Smooth muscle cell (in vitro differentiated cells): Measurements from ENCODE around the gene PNPLA2. TPM values are rescaled to one million over a fixed set of nuclear protein-coding genes. Genes with fewer than 3 reads are reported as not detected.

Experiments used
- DNase-seq: peaks from one replicate; lab custom pipeline; 2025; ENCODE audit not compliant: unreplicated experiment; lab: John Stamatoyannopoulos, UW
- H2AFZ ChIP-seq: fragments of 200-600 bp; sonication (generic); 2 replicates; pipeline ENCODE4 v1.6.0; 2016; ENCODE audit warnings: antibody characterized with exemption, low read depth, mild to moderate bottlenecking
- H3F3A ChIP-seq: fragments of 200-600 bp; sonication (generic); 2 replicates; pipeline ENCODE4 v1.6.0; 2017; ENCODE audit warnings: antibody characterized with exemption, low read depth
- H3K27ac ChIP-seq: fragments of 200-600 bp; sonication (generic); 2 replicates; pipeline ENCODE4 v1.5.1; 2016; ENCODE audit warnings: low read depth, mild to moderate bottlenecking
- H3K27me3 ChIP-seq: fragments of 200-600 bp; sonication (generic); 2 replicates; pipeline ENCODE4 v1.6.1; 2016; ENCODE audit warnings: low read depth, mild to moderate bottlenecking
- H3K36me3 ChIP-seq: fragments of 200-600 bp; sonication (generic); 2 replicates; pipeline ENCODE4 v1.5.1; 2016; ENCODE audit warnings: low read depth
- H3K4me1 ChIP-seq: fragments of 200-600 bp; sonication (generic); 2 replicates; pipeline ENCODE4 v1.5.1; 2016; ENCODE audit warnings: low read depth
- H3K4me2 ChIP-seq: fragments of 200-600 bp; sonication (generic); 2 replicates; pipeline ENCODE4 v1.6.0; 2016; ENCODE audit warnings: mild to moderate bottlenecking
- H3K4me3 ChIP-seq: fragments of 200-600 bp; sonication (generic); 2 replicates; pipeline ENCODE4 v1.5.1; 2016; ENCODE audit warnings: mild to moderate bottlenecking
- H3K79me2 ChIP-seq: fragments of 200-600 bp; sonication (generic); 2 replicates; pipeline ENCODE4 v1.6.0; 2016; ENCODE audit warnings: low read depth, mild to moderate bottlenecking
- H3K9ac ChIP-seq: fragments of 200-600 bp; sonication (generic); 2 replicates; pipeline ENCODE4 v1.6.0; 2016; ENCODE audit warnings: low read depth
- H3K9me3 ChIP-seq: fragments of 200-600 bp; sonication (generic); replicated peaks from 2 replicates; pipeline ENCODE4 v1.5.1; 2016; ENCODE audit warnings: low read depth
- H4K20me1 ChIP-seq: fragments of 200-600 bp; sonication (generic); 2 replicates; pipeline ENCODE4 v1.6.0; 2016; ENCODE audit warnings: low read depth
- WGBS: methylation state at CpG from one replicate; pipeline ENCODE4 v1.1.7; 2016; ENCODE audit warnings: low lambda C conversion rate; 5-methylcytosine and 5-hydroxymethylcytosine counted together
- polyA plus RNA-seq: library from polyadenylated mRNA; unstranded; fragments of >200 nt; fragmentation: Nextera tagmentation; extraction: Ambion mirVana; gene quantifications from 2 replicates; pipeline ENCODE4 v1.2.1, GENCODE V29; 2016
- total RNA-seq: library from RNA; depleted of rRNA; stranded (reverse); fragments of >200 nt; gene quantifications from 2 replicates; pipeline ENCODE4 v1.2.3, GENCODE V29; 2014
- TF ChIP-seq, protein P1 (sequence below): fragments of 200-600 bp; sonication (generic); IDR thresholded peaks from 2 replicates; pipeline ENCODE4 v1.5.1; 2017; ENCODE audit warnings: borderline replicate concordance, mild to moderate bottlenecking, antibody characterized with exemption; ENCODE audit not compliant: insufficient read depth, poor library complexity, severe bottlenecking

Gene PNPLA2
- total and polyA plus RNA-seq, 2 experiments from 2014 or later: 12.4 to 26.4 TPM

DNA sequence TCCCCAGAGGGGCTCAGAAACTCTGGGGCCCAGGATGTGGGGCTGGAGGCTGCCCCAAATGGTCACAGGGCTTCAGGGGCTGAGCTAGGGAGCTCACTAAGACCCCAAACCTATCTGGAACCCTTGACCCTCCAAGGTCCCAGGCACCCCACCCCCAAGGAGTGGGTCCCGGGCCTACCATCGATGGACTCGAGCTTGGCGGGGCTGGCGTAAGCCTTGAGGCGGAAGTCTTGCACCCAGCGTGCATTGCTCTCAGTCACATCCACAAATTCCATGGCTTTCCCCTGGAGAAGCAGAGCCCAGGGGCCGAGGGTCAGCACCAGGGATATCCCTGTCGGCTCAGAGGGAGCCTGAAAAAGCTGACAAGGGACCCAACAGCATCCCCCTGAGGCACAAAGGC lies 44.9 kb upstream of the PNPLA2 start:
- Histone ChIP-seq H3K79me2 (peaks cover 52% of the 10 kb centered on the region), H3K27me3 (no peaks in the 10 kb centered on the region), H3K4me2 (no peak overlapping the region), H3K27ac (no peak overlapping the region), H3K9me3 (no peaks in the 10 kb centered on the region), H3K36me3 (no peaks in the 10 kb centered on the region), H3K4me3 (no peak overlapping the region), H3K4me1 (peaks cover 17% of the 10 kb centered on the region), H2AFZ (no peak overlapping the region), H3K9ac (no peak overlapping the region), H4K20me1 (peaks cover 77% of the 10 kb centered on the region), H3F3A (no peaks in the 10 kb centered on the region)
- TF ChIP-seq, protein P1, sequence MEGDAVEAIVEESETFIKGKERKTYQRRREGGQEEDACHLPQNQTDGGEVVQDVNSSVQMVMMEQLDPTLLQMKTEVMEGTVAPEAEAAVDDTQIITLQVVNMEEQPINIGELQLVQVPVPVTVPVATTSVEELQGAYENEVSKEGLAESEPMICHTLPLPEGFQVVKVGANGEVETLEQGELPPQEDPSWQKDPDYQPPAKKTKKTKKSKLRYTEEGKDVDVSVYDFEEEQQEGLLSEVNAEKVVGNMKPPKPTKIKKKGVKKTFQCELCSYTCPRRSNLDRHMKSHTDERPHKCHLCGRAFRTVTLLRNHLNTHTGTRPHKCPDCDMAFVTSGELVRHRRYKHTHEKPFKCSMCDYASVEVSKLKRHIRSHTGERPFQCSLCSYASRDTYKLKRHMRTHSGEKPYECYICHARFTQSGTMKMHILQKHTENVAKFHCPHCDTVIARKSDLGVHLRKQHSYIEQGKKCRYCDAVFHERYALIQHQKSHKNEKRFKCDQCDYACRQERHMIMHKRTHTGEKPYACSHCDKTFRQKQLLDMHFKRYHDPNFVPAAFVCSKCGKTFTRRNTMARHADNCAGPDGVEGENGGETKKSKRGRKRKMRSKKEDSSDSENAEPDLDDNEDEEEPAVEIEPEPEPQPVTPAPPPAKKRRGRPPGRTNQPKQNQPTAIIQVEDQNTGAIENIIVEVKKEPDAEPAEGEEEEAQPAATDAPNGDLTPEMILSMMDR: no peak
- DNase-seq: no peak
- WGBS: 99% methylated on average over 9 of the region's 9 CpGs

DNA sequence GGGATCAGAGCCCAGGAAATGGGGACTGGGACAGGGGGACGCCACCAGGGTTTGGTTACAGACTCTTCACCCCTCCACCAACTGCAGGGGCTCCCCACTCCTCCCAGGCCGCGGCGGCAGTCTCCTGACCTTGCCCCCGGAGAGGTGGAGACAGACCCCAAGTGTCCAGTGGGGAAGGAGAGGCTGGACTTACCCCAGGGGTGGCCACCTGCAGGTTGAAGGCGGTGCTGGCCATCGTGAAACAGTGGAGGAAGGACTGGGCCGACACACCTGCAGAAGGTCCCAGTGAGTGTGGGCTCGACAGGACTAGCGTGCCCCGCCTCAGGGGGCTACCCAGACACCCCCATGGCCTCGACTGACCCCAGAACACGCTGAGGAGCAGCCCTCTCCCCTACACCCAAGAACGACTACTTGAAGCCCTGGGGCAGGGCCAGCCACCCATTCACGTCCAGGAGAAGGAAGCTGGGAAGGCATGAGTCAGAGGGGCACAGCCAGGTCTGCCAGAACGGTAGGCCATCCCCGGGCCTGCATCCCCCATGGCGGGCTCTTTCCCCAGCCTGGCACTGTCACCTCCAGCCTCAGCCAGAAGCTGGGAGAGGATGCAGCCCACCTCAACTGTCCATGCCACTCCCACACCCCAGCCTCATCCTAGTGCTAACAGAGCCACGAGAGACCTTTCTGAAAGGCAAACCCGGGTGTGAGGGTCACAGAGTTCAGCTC lies 43.7 kb upstream of the PNPLA2 start:
- no peak for DNase-seq
- H3K4me1 ChIP-seq: peaks cover 17% of the 10 kb centered on the region
- peaks cover 52% of the 10 kb centered on the region for H3K79me2 ChIP-seq
- 82% methylated on average over 20 of the region's 20 CpGs for WGBS
- H2AFZ ChIP-seq: no peak overlapping the region
- TF ChIP-seq, protein P1: no peak
- H3K4me2 ChIP-seq: peak overlapping the region; percentile 100
- no peak overlapping the region for H3K9ac ChIP-seq
- H3K4me3 ChIP-seq: no peak overlapping the region
- H3K9me3 ChIP-seq: no peaks in the 10 kb centered on the region
- peaks cover 76% of the 10 kb centered on the region for H4K20me1 ChIP-seq
- H3F3A ChIP-seq: no peaks in the 10 kb centered on the region
- no peaks in the 10 kb centered on the region for H3K27me3 ChIP-seq
- no peaks in the 10 kb centered on the region for H3K36me3 ChIP-seq
- no peak overlapping the region for H3K27ac ChIP-seq

DNA sequence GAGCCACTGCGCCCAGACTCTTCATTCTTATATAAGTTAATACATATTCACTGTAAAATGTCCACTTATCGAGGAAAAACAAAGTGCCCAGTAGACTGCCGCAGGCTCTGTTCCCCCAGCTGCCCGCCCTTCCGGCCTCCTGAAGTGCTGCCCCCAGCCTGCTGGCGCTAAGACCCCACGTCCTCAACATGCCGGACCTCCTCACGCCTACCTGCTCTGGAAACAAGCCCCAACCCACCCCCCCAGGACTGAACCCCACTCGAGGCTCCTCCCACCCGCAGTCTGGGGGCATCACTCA lies 42.5 kb upstream of the PNPLA2 start:
- Histone ChIP-seq H3F3A (no peaks in the 10 kb centered on the region), H3K4me1 (peaks cover 17% of the 10 kb centered on the region), H3K9ac (peak overlapping the region; percentile 91), H3K27me3 (no peaks in the 10 kb centered on the region), H3K4me2 (peak overlapping the region; percentile 100), H3K27ac (no peak overlapping the region), H4K20me1 (peaks cover 71% of the 10 kb centered on the region), H2AFZ (no peak overlapping the region), H3K79me2 (peaks cover 52% of the 10 kb centered on the region), H3K4me3 (peak overlapping the region; percentile 98), H3K36me3 (no peaks in the 10 kb centered on the region), H3K9me3 (no peaks in the 10 kb centered on the region)
- DNase-seq: no peak
- WGBS: 42% methylated on average over 10 of the region's 11 CpGs
- TF ChIP-seq, protein P1: no peak
